Measurements from ENCODE around the gene LAIR2.

Gene LAIR2

GRCh38 chr19:54533476-54533875 is 30.8 kb downstream of the LAIR2 start:
- Histone ChIP-seq H3K27ac (ENCODE audit: insufficient read depth, low read depth, low read length, poor library complexity, severe bottlenecking) (no peak overlapping the region), H3K36me3 (ENCODE audit: control insufficient read depth, insufficient read depth, low read length) (no peaks in the 10 kb centered on the region), H3K27me3 (ENCODE audit: control insufficient read depth, insufficient read depth, low read length, poor library complexity, severe bottlenecking) (no peaks in the 10 kb centered on the region), H3K4me3 (ENCODE audit: insufficient read depth, low read depth, low read length) (no peak overlapping the region), H3K4me1 (ENCODE audit: control insufficient read depth, insufficient read depth, low read length) (no peaks in the 10 kb centered on the region), H3K9me3 (ENCODE audit: control insufficient read depth, low read length) (peaks cover 14% of the 10 kb centered on the region)
- 72 to 75% methylated on average over 8 of the region's 8 CpGs for WGBS, 2 experiments

GRCh38 chr19:54534156-54534555 is 31.5 kb downstream of the LAIR2 start:
- Histone ChIP-seq H3K4me3 (ENCODE audit: insufficient read depth, low read depth, low read length) (no peak overlapping the region), H3K27me3 (ENCODE audit: control insufficient read depth, insufficient read depth, low read length, poor library complexity, severe bottlenecking) (no peaks in the 10 kb centered on the region), H3K9me3 (ENCODE audit: control insufficient read depth, low read length) (peaks cover 14% of the 10 kb centered on the region), H3K4me1 (ENCODE audit: control insufficient read depth, insufficient read depth, low read length) (no peaks in the 10 kb centered on the region), H3K36me3 (ENCODE audit: control insufficient read depth, insufficient read depth, low read length) (no peaks in the 10 kb centered on the region), H3K27ac (ENCODE audit: insufficient read depth, low read depth, low read length, poor library complexity, severe bottlenecking) (no peak overlapping the region)
- WGBS, 2 experiments, result 75 to 80% methylated on average over 6 to 8 of the region's 8 CpGs

- Histone ChIP-seq H3K36me3 (ENCODE audit: control insufficient read depth, insufficient read depth, low read length) (no peaks in the 10 kb centered on the region), H3K27me3 (ENCODE audit: control insufficient read depth, insufficient read depth, low read length, poor library complexity, severe bottlenecking) (no peaks in the 10 kb centered on the region), H3K4me3 (ENCODE audit: insufficient read depth, low read depth, low read length) (no peak overlapping the region), H3K27ac (ENCODE audit: insufficient read depth, low read depth, low read length, poor library complexity, severe bottlenecking) (no peak overlapping the region), H3K4me1 (ENCODE audit: control insufficient read depth, insufficient read depth, low read length) (no peaks in the 10 kb centered on the region), H3K9me3 (ENCODE audit: control insufficient read depth, low read length) (peaks cover 9% of the 10 kb centered on the region)
- 77 to 80% methylated on average over 9 of the region's 9 CpGs for WGBS, 2 experiments
These were observed 33.0 kb downstream of the LAIR2 start for GRCh38 chr19:54535601-54536000.

- H3K4me3 ChIP-seq (ENCODE audit: insufficient read depth, low read depth, low read length), result no peak overlapping the region
- no peak overlapping the region for H3K27ac ChIP-seq (ENCODE audit: insufficient read depth, low read depth, low read length, poor library complexity, severe bottlenecking)
- no peaks in the 10 kb centered on the region for H3K27me3 ChIP-seq (ENCODE audit: control insufficient read depth, insufficient read depth, low read length, poor library complexity, severe bottlenecking)
- H3K36me3 ChIP-seq (ENCODE audit: control insufficient read depth, insufficient read depth, low read length), result no peaks in the 10 kb centered on the region
- H3K4me1 ChIP-seq (ENCODE audit: control insufficient read depth, insufficient read depth, low read length), result no peaks in the 10 kb centered on the region
- WGBS, 2 experiments, result 70 to 71% methylated on average over 9 of the region's 9 CpGs
- H3K9me3 ChIP-seq (ENCODE audit: control insufficient read depth, low read length), result peaks cover 13% of the 10 kb centered on the region
These were observed 34.3 kb downstream of the LAIR2 start for GRCh38 chr19:54536956-54537355.

- H3K27ac ChIP-seq (ENCODE audit: insufficient read depth, low read depth, low read length, poor library complexity, severe bottlenecking), result no peak overlapping the region
- H3K9me3 ChIP-seq (ENCODE audit: control insufficient read depth, low read length), result peaks cover 9% of the 10 kb centered on the region
- no peaks in the 10 kb centered on the region for H3K36me3 ChIP-seq (ENCODE audit: control insufficient read depth, insufficient read depth, low read length)
- no peaks in the 10 kb centered on the region for H3K27me3 ChIP-seq (ENCODE audit: control insufficient read depth, insufficient read depth, low read length, poor library complexity, severe bottlenecking)
- H3K4me1 ChIP-seq (ENCODE audit: control insufficient read depth, insufficient read depth, low read length), result no peaks in the 10 kb centered on the region
- 36 to 48% methylated on average over 2 of the region's 2 CpGs for WGBS, 2 experiments
- H3K4me3 ChIP-seq (ENCODE audit: insufficient read depth, low read depth, low read length), result no peak overlapping the region
These were observed 39.1 kb downstream of the LAIR2 start for GRCh38 chr19:54541712-54542111.

- Histone ChIP-seq H3K4me1 (ENCODE audit: control insufficient read depth, insufficient read depth, low read length) (no peaks in the 10 kb centered on the region), H3K36me3 (ENCODE audit: control insufficient read depth, insufficient read depth, low read length) (no peaks in the 10 kb centered on the region), H3K9me3 (ENCODE audit: control insufficient read depth, low read length) (peaks cover 11% of the 10 kb centered on the region), H3K27ac (ENCODE audit: insufficient read depth, low read depth, low read length, poor library complexity, severe bottlenecking) (no peak overlapping the region), H3K4me3 (ENCODE audit: insufficient read depth, low read depth, low read length) (no peak overlapping the region), H3K27me3 (ENCODE audit: control insufficient read depth, insufficient read depth, low read length, poor library complexity, severe bottlenecking) (no peaks in the 10 kb centered on the region)
- 87% methylated on average over 16 of the region's 16 CpGs for WGBS, 2 experiments
These were observed 46.2 kb downstream of the LAIR2 start for GRCh38 chr19:54548806-54549205.

GRCh38 chr19:54549224-54549623 is 46.6 kb downstream of the LAIR2 start:
- Histone ChIP-seq H3K36me3 (ENCODE audit: control insufficient read depth, insufficient read depth, low read length) (no peaks in the 10 kb centered on the region), H3K9me3 (ENCODE audit: control insufficient read depth, low read length) (peaks cover 12% of the 10 kb centered on the region), H3K4me1 (ENCODE audit: control insufficient read depth, insufficient read depth, low read length) (no peaks in the 10 kb centered on the region), H3K4me3 (ENCODE audit: insufficient read depth, low read depth, low read length) (no peak overlapping the region), H3K27me3 (ENCODE audit: control insufficient read depth, insufficient read depth, low read length, poor library complexity, severe bottlenecking) (no peaks in the 10 kb centered on the region), H3K27ac (ENCODE audit: insufficient read depth, low read depth, low read length, poor library complexity, severe bottlenecking) (no peak overlapping the region)
- WGBS, 2 experiments, result 80 to 82% methylated on average over 14 of the region's 14 CpGs

- 80 to 82% methylated on average over 4 to 6 of the region's 6 CpGs for WGBS, 2 experiments
These were observed 48.7 kb downstream of the LAIR2 start for GRCh38 chr19:54551293-54551692.

GRCh38 chr19:54551950-54552912 is 49.6 kb downstream of the LAIR2 start:
- Histone ChIP-seq H3K9me3 (ENCODE audit: control insufficient read depth, low read length) (peaks cover 7% of the 10 kb centered on the region), H3K27ac (ENCODE audit: insufficient read depth, low read depth, low read length, poor library complexity, severe bottlenecking) (no peak overlapping the region), H3K27me3 (ENCODE audit: control insufficient read depth, insufficient read depth, low read length, poor library complexity, severe bottlenecking) (no peaks in the 10 kb centered on the region), H3K4me1 (ENCODE audit: control insufficient read depth, insufficient read depth, low read length) (no peaks in the 10 kb centered on the region), H3K36me3 (ENCODE audit: control insufficient read depth, insufficient read depth, low read length) (no peaks in the 10 kb centered on the region), H3K4me3 (ENCODE audit: insufficient read depth, low read depth, low read length) (no peak overlapping the region)
- 80 to 83% methylated on average over 22 of the region's 22 CpGs for WGBS, 2 experiments

More at GRCh38 chr19:54551293-54551692, 48.7 kb downstream of the LAIR2 start:
- Histone ChIP-seq H3K27me3 (ENCODE audit: control insufficient read depth, insufficient read depth, low read length, poor library complexity, severe bottlenecking) (no peaks in the 10 kb centered on the region), H3K9me3 (ENCODE audit: control insufficient read depth, low read length) (peaks cover 12% of the 10 kb centered on the region), H3K36me3 (ENCODE audit: control insufficient read depth, insufficient read depth, low read length) (no peaks in the 10 kb centered on the region), H3K4me1 (ENCODE audit: control insufficient read depth, insufficient read depth, low read length) (no peaks in the 10 kb centered on the region), H3K27ac (ENCODE audit: insufficient read depth, low read depth, low read length, poor library complexity, severe bottlenecking) (no peak overlapping the region), H3K4me3 (ENCODE audit: insufficient read depth, low read depth, low read length) (no peak overlapping the region)

GRCh38 chr19:54552913-54553310 is 50.3 kb downstream of the LAIR2 start:
- no peaks in the 10 kb centered on the region for H3K4me1 ChIP-seq (ENCODE audit: control insufficient read depth, insufficient read depth, low read length)
- no peak overlapping the region for H3K27ac ChIP-seq (ENCODE audit: insufficient read depth, low read depth, low read length, poor library complexity, severe bottlenecking)
- H3K36me3 ChIP-seq (ENCODE audit: control insufficient read depth, insufficient read depth, low read length), result no peaks in the 10 kb centered on the region
- peaks cover 7% of the 10 kb centered on the region for H3K9me3 ChIP-seq (ENCODE audit: control insufficient read depth, low read length)
- no peaks in the 10 kb centered on the region for H3K27me3 ChIP-seq (ENCODE audit: control insufficient read depth, insufficient read depth, low read length, poor library complexity, severe bottlenecking)
- WGBS, 2 experiments, result 77 to 80% methylated on average over 15 of the region's 15 CpGs
- no peak overlapping the region for H3K4me3 ChIP-seq (ENCODE audit: insufficient read depth, low read depth, low read length)

Measured in ectodermal cell (in vitro differentiated cells).